Tibial artery (tissue), 4 donors: ENCODE results near the gene NUDT1.
A peak's percentile ranks its signal among the peaks of the same experiment; 100 is the strongest.

Source experiments
- DNase-seq, 2 donors: peaks; one replicate each; pipeline ENCODE4 v3.0.0-alpha.2; 2019
- H3K27ac ChIP-seq, 2 donors: fragments of 200-600 bp; sonication (generic) in 1 of 2; 1 replicate in 1 of 2; 2 replicates in 1 of 2; pipeline ENCODE4 v1.5.1; 2018 to 2019; ENCODE audit warnings: mild to moderate bottlenecking in 1 of 2
- H3K27me3 ChIP-seq, 2 donors: fragments of 200-600 bp; sonication (generic) in 1 of 2; one replicate each; pipeline versions ENCODE4 v1.5.1 to v1.6.0; 2016 to 2019
- H3K36me3 ChIP-seq, 3 donors: fragments of 200-600 bp; sonication (generic) in 2 of 3; one replicate each; pipeline ENCODE4 v1.5.1; 2016 to 2019; ENCODE audit warnings: mild to moderate bottlenecking in 2 of 3
- H3K4me1 ChIP-seq, 4 donors: fragments of 200-600 bp; sonication (generic) in 2 of 4; 1 replicate in 3 of 4; 2 replicates in 1 of 4; pipeline ENCODE4 v1.5.1; 2016 to 2019
- H3K4me3 ChIP-seq, 2 donors: fragments of 200-600 bp; sonication (generic) in 1 of 2; 1 replicate in 1 of 2; 2 replicates in 1 of 2; pipeline ENCODE4 v1.5.1; 2018 to 2019; ENCODE audit warnings: mild to moderate bottlenecking in 2 of 2
- H3K9me3 ChIP-seq, 3 donors: fragments of 200-600 bp; sonication (generic) in 1 of 3; one replicate each; pipeline ENCODE4 v1.5.1; 2016 to 2019
- CTCF ChIP-seq, 2 experiments: fragments of 200-600 bp in 1 of 2; fragments of 450-650 bp in 1 of 2; IDR thresholded peaks; one replicate each; pipeline ENCODE4 v1.5.1; 2017 to 2019; ENCODE audit warnings: antibody characterized with exemption in 2 of 2, mild to moderate bottlenecking in 1 of 2, moderate library complexity in 1 of 2
- intact Hi-C: fragments of 100-400 bp; cut with DNase I; formaldehyde crosslinking; loops from one replicate; pipeline ENCODE4 v1.15.0; 2023; ENCODE audit warnings: low total_unique reads

The NUDT1 gene

GRCh38 chr7:2230882-2231281 is 11.1 kb upstream of the NUDT1 start:
- Histone ChIP-seq H3K4me3 (peak overlapping the region in 1 of 2 donors; percentile 88), H3K9me3 (no peaks in the 10 kb centered on the region), H3K27me3 (no peaks in the 10 kb centered on the region), H3K27ac (no peak overlapping the region), H3K36me3 (peaks cover 15 to 51% (median 34%) of the 10 kb centered on the region in 3 donors), H3K4me1 (peaks cover 0 to 31% (median 14%) of the 10 kb centered on the region in 4 donors)
- no peak for DNase-seq
- intact Hi-C loops = loop anchor here (10.0 kb wide), 1 partner anchor 84 kb away; the partner anchor contains the start of gene SNX8
- no peak for TF ChIP-seq CTCF (IDR thresholded peaks at IDR 0.05)

- Histone ChIP-seq H3K27me3 (no peaks in the 10 kb centered on the region), H3K4me1 (peaks cover 0 to 31% (median 14%) of the 10 kb centered on the region in 4 donors), H3K36me3 (peaks cover 10 to 51% (median 34%) of the 10 kb centered on the region in 3 donors), H3K9me3 (no peaks in the 10 kb centered on the region), H3K27ac (peak overlapping the region; percentile 75 to 76), H3K4me3 (peak overlapping the region; percentile 88 to 98)
- no peak for DNase-seq
- intact Hi-C loops = loop anchor here (10.0 kb wide), 1 partner anchor 83 kb away; the partner anchor contains the start of gene SNX8
- peak in 1 of 2 experiments; percentile 5 for TF ChIP-seq CTCF (IDR thresholded peaks at IDR 0.05)
These were observed 9.8 kb upstream of the NUDT1 start for GRCh38 chr7:2231992-2232765.

GRCh38 chr7:2232766-2233520 is 9.1 kb upstream of the NUDT1 start, which contains the start of gene MAD1L1:
Gene MAD1L1, minus strand, starts transcription at chr7:2232945. Its CDS starts 2,812 bp downstream, at chr7:2230133.
- intact Hi-C loops = loop anchor here (10.0 kb wide), 1 partner anchor 82 kb away; the partner anchor contains the start of gene SNX8

GRCh38 chr7:2233926-2234325 is 8.1 kb upstream of the NUDT1 start:
- H3K36me3 ChIP-seq = peaks cover 12 to 55% (median 35%) of the 10 kb centered on the region in 3 donors
- H3K4me1 ChIP-seq = peaks cover 0 to 31% (median 14%) of the 10 kb centered on the region in 4 donors
- H3K4me3 ChIP-seq = no peak overlapping the region
- intact Hi-C loops = loop anchor here (10.0 kb wide), 1 partner anchor 81 kb away; the partner anchor contains the start of gene SNX8
- no peak for TF ChIP-seq CTCF (IDR thresholded peaks at IDR 0.05)
- DNase-seq = no peak
- H3K27me3 ChIP-seq = no peaks in the 10 kb centered on the region
- H3K27ac ChIP-seq = no peak overlapping the region
- no peaks in the 10 kb centered on the region for H3K9me3 ChIP-seq

More at GRCh38 chr7:2232766-2233520, 9.1 kb upstream of the NUDT1 start, which contains the start of gene MAD1L1:
- Histone ChIP-seq H3K4me3 (peak within 1 kb of the TSS; percentile 88 to 98), H3K27me3 (no peaks in the 10 kb centered on the region), H3K9me3 (no peaks in the 10 kb centered on the region), H3K36me3 (peaks cover 12 to 51% (median 36%) of the 10 kb centered on the region in 3 donors), H3K4me1 (peaks cover 0 to 31% (median 14%) of the 10 kb centered on the region in 4 donors), H3K27ac (peak within 1 kb of the TSS; percentile 75 to 76)
- no peak for TF ChIP-seq CTCF (IDR thresholded peaks at IDR 0.05)
- DNase-seq = peak; percentile 87 to 94

GRCh38 chr7:2237109-2237602 is 4.9 kb upstream of the NUDT1 start:
- peaks cover 0 to 25% (median 17%) of the 10 kb centered on the region in 4 donors for H3K4me1 ChIP-seq
- no peak overlapping the region for H3K27ac ChIP-seq
- DNase-seq = peak in 1 of 2 donors; percentile 69
- no peak overlapping the region for H3K4me3 ChIP-seq
- H3K9me3 ChIP-seq = no peaks in the 10 kb centered on the region
- no peaks in the 10 kb centered on the region for H3K27me3 ChIP-seq
- H3K36me3 ChIP-seq = peaks cover 12 to 53% (median 25%) of the 10 kb centered on the region in 3 donors
- TF ChIP-seq CTCF (IDR thresholded peaks at IDR 0.05) = no peak
- intact Hi-C loops = loop anchor here (10.0 kb wide), 1 partner anchor 78 kb away; the partner anchor contains the start of gene SNX8
